Measurements from ENCODE around the gene LMNA.

LMNA gene

DNA sequence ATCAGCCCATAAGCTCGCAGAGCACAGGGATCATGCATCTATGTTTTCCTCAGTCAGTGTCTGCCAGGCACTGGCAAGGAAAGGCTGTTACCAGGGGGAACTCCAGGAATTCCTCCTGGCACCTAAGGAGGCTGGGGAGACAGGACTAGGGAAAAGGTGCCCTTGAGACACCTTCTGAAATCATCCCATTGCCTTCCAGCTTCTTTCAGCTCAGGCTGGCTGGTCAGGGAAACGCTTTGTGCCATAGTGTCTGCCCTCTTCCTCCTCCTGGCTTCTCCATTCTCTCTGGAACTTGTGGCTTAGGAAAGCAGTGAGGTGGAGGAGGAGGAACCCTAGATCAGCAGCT lies 13.8 kb downstream of the LMNA start:
- peak overlapping the region; percentile 20 to 48 for H3K9ac ChIP-seq (ENCODE audit: low read depth in 1 of 2, low read length in 2 of 2)
- peaks cover 63 to 73% of the 10 kb centered on the region in 2 donors for H3K4me1 ChIP-seq (ENCODE audit: control insufficient read depth in 2 of 2, insufficient read depth in 2 of 2, low read length in 2 of 2)
- peak overlapping the region; percentile 78 to 83 for H3K27ac ChIP-seq (ENCODE audit: low read depth in 2 of 2, low read length in 2 of 2)
- peak overlapping the region in 1 of 2 donors; percentile 59 for H3K4me3 ChIP-seq (ENCODE audit: low read length in 2 of 2)
- H3K27me3 ChIP-seq (ENCODE audit: control insufficient read depth in 2 of 2, insufficient read depth in 2 of 2, low read length in 2 of 2), result no peaks in the 10 kb centered on the region
- no peaks in the 10 kb centered on the region for H3K9me3 ChIP-seq (ENCODE audit: control insufficient read depth in 2 of 2, low read length in 2 of 2)
- peaks cover 13 to 19% of the 10 kb centered on the region in 2 donors for H3K36me3 ChIP-seq (ENCODE audit: control insufficient read depth in 2 of 2, insufficient read depth in 2 of 2, low read length in 2 of 2)

DNA sequence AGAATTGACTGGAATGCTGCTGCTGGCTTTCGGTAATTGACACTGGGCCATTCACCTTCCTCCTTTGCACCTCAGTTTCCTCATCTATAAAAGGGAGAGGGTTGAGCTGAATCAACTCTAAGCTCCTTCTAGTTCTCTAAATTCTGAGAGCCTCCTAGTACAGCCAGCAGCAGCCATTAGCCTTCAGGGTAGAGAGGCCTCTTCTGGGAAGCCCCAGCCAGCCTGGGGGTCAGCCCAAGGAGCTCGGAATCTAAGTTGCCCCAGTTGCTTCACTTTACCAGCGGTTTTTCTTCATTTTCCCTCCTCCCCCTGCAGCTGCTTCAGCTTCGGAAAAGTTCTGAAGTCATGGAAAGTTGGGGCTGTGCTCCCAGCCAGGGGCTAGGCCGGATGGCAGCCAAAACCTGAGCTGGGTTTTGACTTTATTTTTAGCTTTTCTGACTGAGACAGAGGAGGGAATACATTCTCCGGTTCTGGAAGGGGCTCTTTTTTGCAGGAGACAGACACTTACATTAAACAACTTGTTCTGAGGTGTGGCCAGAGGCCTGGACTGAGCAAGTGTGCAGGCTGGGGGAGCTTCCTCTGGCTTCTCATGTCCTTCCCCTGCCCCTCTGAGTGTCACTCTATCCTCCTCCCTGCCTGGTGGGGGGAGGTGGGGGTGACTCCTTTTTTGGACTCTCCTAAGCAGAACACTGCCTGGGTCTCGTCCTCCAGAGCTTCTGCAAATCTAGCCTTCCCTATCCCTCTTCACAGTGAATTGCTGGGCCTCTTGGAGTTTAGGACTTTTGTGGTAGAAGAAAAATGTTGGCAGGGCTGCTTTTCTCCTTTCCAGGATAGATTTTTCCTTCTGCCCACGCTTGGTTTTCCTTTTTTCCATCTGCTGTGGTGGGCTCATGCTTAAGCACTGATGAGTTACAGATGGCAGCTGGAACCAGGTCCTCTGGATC lies 14.4 kb downstream of the LMNA start:
- Histone ChIP-seq H3K4me3 (ENCODE audit: low read length in 2 of 2) (peak overlapping the region in 1 of 2 donors; percentile 59), H3K36me3 (ENCODE audit: control insufficient read depth in 2 of 2, insufficient read depth in 2 of 2, low read length in 2 of 2) (peaks cover 18 to 25% of the 10 kb centered on the region in 2 donors), H3K27me3 (ENCODE audit: control insufficient read depth in 2 of 2, insufficient read depth in 2 of 2, low read length in 2 of 2) (no peaks in the 10 kb centered on the region), H3K4me1 (ENCODE audit: control insufficient read depth in 2 of 2, insufficient read depth in 2 of 2, low read length in 2 of 2) (peaks cover 56 to 66% of the 10 kb centered on the region in 2 donors), H3K9ac (ENCODE audit: low read depth in 1 of 2, low read length in 2 of 2) (peak overlapping the region; percentile 37 to 48), H3K27ac (ENCODE audit: low read depth in 2 of 2, low read length in 2 of 2) (peak overlapping the region; percentile 78 to 83), H3K9me3 (ENCODE audit: control insufficient read depth in 2 of 2, low read length in 2 of 2) (no peaks in the 10 kb centered on the region)

DNA sequence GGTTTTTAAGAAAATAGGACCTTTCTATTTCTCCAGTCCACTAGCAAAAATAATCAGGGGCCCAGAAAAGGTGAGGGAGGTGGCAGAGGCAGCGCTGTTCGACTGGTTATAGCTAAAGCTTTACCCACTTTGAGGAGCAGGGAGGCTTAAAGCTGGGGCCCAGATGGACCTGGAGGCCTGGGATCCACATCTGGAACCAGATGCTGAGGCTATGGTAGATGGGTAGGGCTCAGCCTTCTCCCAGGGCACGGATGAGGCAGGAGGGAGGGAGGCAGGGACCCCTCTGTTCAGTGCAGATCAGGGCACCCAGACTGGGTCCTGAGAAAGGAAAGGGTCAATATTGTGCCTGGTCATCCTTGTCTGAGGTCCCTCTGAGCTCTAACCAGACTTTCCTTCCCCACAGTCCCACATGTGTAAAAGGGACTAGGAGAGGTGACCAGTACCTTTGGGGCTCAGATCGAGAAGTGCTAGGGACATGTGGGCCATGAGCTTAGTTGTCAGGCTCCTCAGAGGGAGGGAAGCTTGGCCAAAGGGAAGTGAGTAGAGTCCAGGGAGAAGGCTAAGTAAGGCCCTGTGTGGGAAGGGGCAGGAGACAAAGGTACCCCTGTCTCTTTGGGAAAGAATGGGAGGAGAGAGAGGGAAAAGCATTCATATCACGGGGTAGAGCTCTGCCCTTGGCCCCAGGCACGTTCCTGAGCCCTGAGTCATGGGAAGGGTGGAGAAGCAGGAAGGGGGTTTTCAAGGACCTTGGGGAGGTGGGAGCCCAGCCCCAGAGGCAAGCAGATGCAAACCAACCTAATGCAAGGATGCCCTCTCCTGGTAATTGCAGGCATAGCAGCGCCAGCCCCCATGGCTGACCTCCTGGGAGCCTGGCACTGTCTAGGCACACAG lies 15.4 kb downstream of the LMNA start:
- Histone ChIP-seq H3K27me3 (ENCODE audit: control insufficient read depth in 2 of 2, insufficient read depth in 2 of 2, low read length in 2 of 2) (no peaks in the 10 kb centered on the region), H3K4me1 (ENCODE audit: control insufficient read depth in 2 of 2, insufficient read depth in 2 of 2, low read length in 2 of 2) (peaks cover 47 to 57% of the 10 kb centered on the region in 2 donors), H3K9me3 (ENCODE audit: control insufficient read depth in 2 of 2, low read length in 2 of 2) (no peaks in the 10 kb centered on the region), H3K4me3 (ENCODE audit: low read length in 2 of 2) (peak overlapping the region in 1 of 2 donors; percentile 1), H3K27ac (ENCODE audit: low read depth in 2 of 2, low read length in 2 of 2) (peak overlapping the region; percentile 78 to 83), H3K36me3 (ENCODE audit: control insufficient read depth in 2 of 2, insufficient read depth in 2 of 2, low read length in 2 of 2) (peaks cover 27 to 35% of the 10 kb centered on the region in 2 donors), H3K9ac (ENCODE audit: low read depth in 1 of 2, low read length in 2 of 2) (peak overlapping the region; percentile 35 to 37)

DNA sequence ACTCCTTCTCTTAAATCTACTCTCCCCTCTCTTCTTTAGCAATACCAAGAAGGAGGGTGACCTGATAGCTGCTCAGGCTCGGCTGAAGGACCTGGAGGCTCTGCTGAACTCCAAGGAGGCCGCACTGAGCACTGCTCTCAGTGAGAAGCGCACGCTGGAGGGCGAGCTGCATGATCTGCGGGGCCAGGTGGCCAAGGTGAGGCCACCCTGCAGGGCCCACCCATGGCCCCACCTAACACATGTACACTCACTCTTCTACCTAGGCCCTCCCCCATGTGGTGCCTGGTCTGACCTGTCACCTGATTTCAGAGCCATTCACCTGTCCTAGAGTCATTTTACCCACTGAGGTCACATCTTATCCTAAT lies 16.0 kb downstream of the LMNA start:
- Histone ChIP-seq H3K27me3 (ENCODE audit: control insufficient read depth in 2 of 2, insufficient read depth in 2 of 2, low read length in 2 of 2) (no peaks in the 10 kb centered on the region), H3K9ac (ENCODE audit: low read depth in 1 of 2, low read length in 2 of 2) (no peak overlapping the region), H3K4me1 (ENCODE audit: control insufficient read depth in 2 of 2, insufficient read depth in 2 of 2, low read length in 2 of 2) (peaks cover 44 to 51% of the 10 kb centered on the region in 2 donors), H3K36me3 (ENCODE audit: control insufficient read depth in 2 of 2, insufficient read depth in 2 of 2, low read length in 2 of 2) (peaks cover 33 to 42% of the 10 kb centered on the region in 2 donors), H3K4me3 (ENCODE audit: low read length in 2 of 2) (no peak overlapping the region), H3K9me3 (ENCODE audit: control insufficient read depth in 2 of 2, low read length in 2 of 2) (no peaks in the 10 kb centered on the region), H3K27ac (ENCODE audit: low read depth in 2 of 2, low read length in 2 of 2) (peak overlapping the region; percentile 78 to 83)

DNA sequence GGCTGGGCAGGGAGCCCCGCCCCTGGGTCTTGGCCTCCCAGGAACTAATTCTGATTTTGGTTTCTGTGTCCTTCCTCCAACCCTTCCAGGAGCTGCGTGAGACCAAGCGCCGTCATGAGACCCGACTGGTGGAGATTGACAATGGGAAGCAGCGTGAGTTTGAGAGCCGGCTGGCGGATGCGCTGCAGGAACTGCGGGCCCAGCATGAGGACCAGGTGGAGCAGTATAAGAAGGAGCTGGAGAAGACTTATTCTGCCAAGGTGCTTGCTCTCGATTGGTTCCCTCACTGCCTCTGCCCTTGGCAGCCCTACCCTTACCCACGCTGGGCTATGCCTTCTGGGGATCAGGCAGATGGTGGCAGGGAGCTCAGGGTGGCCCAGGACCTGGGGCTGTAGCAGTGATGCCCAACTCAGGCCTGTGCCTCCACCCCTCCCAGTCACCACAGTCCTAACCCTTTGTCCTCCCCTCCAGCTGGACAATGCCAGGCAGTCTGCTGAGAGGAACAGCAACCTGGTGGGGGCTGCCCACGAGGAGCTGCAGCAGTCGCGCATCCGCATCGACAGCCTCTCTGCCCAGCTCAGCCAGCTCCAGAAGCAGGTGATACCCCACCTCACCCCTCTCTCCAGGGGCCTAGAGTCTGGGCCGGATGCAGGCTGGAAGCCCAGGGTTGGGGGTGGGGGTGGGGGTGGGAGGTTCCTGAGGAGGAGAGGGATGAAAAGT lies 20.4 kb downstream of the LMNA start:
- no peak overlapping the region for H3K27ac ChIP-seq (ENCODE audit: low read depth in 2 of 2, low read length in 2 of 2)
- no peak overlapping the region for H3K4me3 ChIP-seq (ENCODE audit: low read length in 2 of 2)
- peaks cover 8 to 9% of the 10 kb centered on the region in 2 donors for H3K4me1 ChIP-seq (ENCODE audit: control insufficient read depth in 2 of 2, insufficient read depth in 2 of 2, low read length in 2 of 2)
- no peaks in the 10 kb centered on the region for H3K27me3 ChIP-seq (ENCODE audit: control insufficient read depth in 2 of 2, insufficient read depth in 2 of 2, low read length in 2 of 2)
- no peak overlapping the region for H3K9ac ChIP-seq (ENCODE audit: low read depth in 1 of 2, low read length in 2 of 2)
- H3K36me3 ChIP-seq (ENCODE audit: control insufficient read depth in 2 of 2, insufficient read depth in 2 of 2, low read length in 2 of 2), result peaks cover 69 to 70% of the 10 kb centered on the region in 2 donors
- no peaks in the 10 kb centered on the region for H3K9me3 ChIP-seq (ENCODE audit: control insufficient read depth in 2 of 2, low read length in 2 of 2)

DNA sequence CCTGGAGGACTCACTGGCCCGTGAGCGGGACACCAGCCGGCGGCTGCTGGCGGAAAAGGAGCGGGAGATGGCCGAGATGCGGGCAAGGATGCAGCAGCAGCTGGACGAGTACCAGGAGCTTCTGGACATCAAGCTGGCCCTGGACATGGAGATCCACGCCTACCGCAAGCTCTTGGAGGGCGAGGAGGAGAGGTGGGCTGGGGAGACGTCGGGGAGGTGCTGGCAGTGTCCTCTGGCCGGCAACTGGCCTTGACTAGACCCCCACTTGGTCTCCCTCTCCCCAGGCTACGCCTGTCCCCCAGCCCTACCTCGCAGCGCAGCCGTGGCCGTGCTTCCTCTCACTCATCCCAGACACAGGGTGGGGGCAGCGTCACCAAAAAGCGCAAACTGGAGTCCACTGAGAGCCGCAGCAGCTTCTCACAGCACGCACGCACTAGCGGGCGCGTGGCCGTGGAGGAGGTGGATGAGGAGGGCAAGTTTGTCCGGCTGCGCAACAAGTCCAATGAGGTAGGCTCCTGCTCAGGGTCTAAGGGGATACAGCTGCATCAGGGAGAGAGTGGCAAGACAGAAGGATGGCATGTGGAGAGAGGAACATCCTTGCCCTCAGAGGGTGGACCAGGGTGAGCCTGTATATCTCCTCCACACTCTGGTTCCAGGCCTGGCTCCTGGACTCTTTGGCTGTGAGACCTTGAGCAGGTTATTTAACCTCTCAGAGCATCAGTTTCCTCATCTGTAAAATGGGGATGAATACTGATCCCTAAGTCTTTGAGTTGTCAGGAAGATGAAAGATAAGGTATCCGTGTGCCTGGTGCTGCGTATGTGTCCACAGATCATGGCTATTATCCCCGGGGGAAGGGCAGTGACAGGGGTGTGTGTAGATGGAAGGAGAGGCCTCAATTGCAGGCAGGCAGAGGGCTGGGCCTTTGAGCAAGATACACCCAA lies 21.7 kb downstream of the LMNA start:
- Histone ChIP-seq H3K4me3 (ENCODE audit: low read length in 2 of 2) (no peak overlapping the region), H3K4me1 (ENCODE audit: control insufficient read depth in 2 of 2, insufficient read depth in 2 of 2, low read length in 2 of 2) (no peaks in the 10 kb centered on the region), H3K36me3 (ENCODE audit: control insufficient read depth in 2 of 2, insufficient read depth in 2 of 2, low read length in 2 of 2) (peaks cover 69 to 70% of the 10 kb centered on the region in 2 donors), H3K27ac (ENCODE audit: low read depth in 2 of 2, low read length in 2 of 2) (no peak overlapping the region), H3K9ac (ENCODE audit: low read depth in 1 of 2, low read length in 2 of 2) (no peak overlapping the region), H3K27me3 (ENCODE audit: control insufficient read depth in 2 of 2, insufficient read depth in 2 of 2, low read length in 2 of 2) (no peaks in the 10 kb centered on the region), H3K9me3 (ENCODE audit: control insufficient read depth in 2 of 2, low read length in 2 of 2) (no peaks in the 10 kb centered on the region)

DNA sequence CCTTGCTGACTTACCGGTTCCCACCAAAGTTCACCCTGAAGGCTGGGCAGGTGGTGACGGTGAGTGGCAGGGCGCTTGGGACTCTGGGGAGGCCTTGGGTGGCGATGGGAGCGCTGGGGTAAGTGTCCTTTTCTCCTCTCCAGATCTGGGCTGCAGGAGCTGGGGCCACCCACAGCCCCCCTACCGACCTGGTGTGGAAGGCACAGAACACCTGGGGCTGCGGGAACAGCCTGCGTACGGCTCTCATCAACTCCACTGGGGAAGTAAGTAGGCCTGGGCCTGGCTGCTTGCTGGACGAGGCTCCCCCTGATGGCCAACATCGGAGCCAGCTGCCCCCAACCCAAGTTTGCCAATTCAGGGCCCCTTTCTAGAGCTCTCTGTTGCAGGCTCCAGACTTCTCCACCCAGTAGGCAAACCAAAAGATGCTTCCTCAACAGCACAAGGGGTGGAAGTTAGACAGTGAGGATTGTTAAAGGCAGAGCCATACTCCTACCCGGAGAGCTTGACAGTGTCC lies 22.5 kb downstream of the LMNA start:
- Histone ChIP-seq H3K27ac (ENCODE audit: low read depth in 2 of 2, low read length in 2 of 2) (no peak overlapping the region), H3K4me1 (ENCODE audit: control insufficient read depth in 2 of 2, insufficient read depth in 2 of 2, low read length in 2 of 2) (no peaks in the 10 kb centered on the region), H3K27me3 (ENCODE audit: control insufficient read depth in 2 of 2, insufficient read depth in 2 of 2, low read length in 2 of 2) (no peaks in the 10 kb centered on the region), H3K4me3 (ENCODE audit: low read length in 2 of 2) (no peak overlapping the region), H3K9me3 (ENCODE audit: control insufficient read depth in 2 of 2, low read length in 2 of 2) (no peaks in the 10 kb centered on the region), H3K9ac (ENCODE audit: low read depth in 1 of 2, low read length in 2 of 2) (no peak overlapping the region), H3K36me3 (ENCODE audit: control insufficient read depth in 2 of 2, insufficient read depth in 2 of 2, low read length in 2 of 2) (peaks cover 62 to 65% of the 10 kb centered on the region in 2 donors)

DNA sequence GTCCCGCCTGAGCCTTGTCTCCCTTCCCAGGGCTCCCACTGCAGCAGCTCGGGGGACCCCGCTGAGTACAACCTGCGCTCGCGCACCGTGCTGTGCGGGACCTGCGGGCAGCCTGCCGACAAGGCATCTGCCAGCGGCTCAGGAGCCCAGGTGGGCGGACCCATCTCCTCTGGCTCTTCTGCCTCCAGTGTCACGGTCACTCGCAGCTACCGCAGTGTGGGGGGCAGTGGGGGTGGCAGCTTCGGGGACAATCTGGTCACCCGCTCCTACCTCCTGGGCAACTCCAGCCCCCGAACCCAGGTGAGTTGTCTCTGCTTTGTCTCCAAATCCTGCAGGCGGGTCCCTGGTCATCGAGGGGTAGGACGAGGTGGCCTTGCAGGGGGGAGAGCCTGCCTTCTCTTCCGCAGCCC lies 24.0 kb downstream of the LMNA start:
- Histone ChIP-seq H3K9ac (ENCODE audit: low read depth in 1 of 2, low read length in 2 of 2) (no peak overlapping the region), H3K4me1 (ENCODE audit: control insufficient read depth in 2 of 2, insufficient read depth in 2 of 2, low read length in 2 of 2) (no peaks in the 10 kb centered on the region), H3K4me3 (ENCODE audit: low read length in 2 of 2) (no peak overlapping the region), H3K9me3 (ENCODE audit: control insufficient read depth in 2 of 2, low read length in 2 of 2) (no peaks in the 10 kb centered on the region), H3K36me3 (ENCODE audit: control insufficient read depth in 2 of 2, insufficient read depth in 2 of 2, low read length in 2 of 2) (peaks cover 57 to 61% of the 10 kb centered on the region in 2 donors), H3K27me3 (ENCODE audit: control insufficient read depth in 2 of 2, insufficient read depth in 2 of 2, low read length in 2 of 2) (no peaks in the 10 kb centered on the region), H3K27ac (ENCODE audit: low read depth in 2 of 2, low read length in 2 of 2) (no peak overlapping the region)

Data from mucosa of rectum (tissue), 2 donors.